ENCODE results near the gene CCDC187. TPM values are rescaled to one million over a fixed set of nuclear protein-coding genes. Genes with fewer than 3 reads are reported as not detected.

Gene CCDC187
- total and polyA plus RNA-seq, 5 experiments from 2014 or later: not detected

- peaks cover 0 to 9% (median 3%) of the 10 kb centered on the region in 4 donors for H3K4me1 Mint-ChIP-seq
- no peaks in the 10 kb centered on the region for H3K36me3 Mint-ChIP-seq
- ATAC-seq (no peak), DNase-seq (no peak)
- POLR2A ChIA-PET: no interaction called here
- no peaks in the 10 kb centered on the region for H3K9me3 Mint-ChIP-seq
- no peaks in the 10 kb centered on the region for H3K27me3 Mint-ChIP-seq
- no peak overlapping the region for H3K27ac Mint-ChIP-seq
- peak overlapping the region in 1 of 10 donors; percentile 76 for H3K4me3 Mint-ChIP-seq
Observed at GRCh38 chr9:136265561-136266355, 38.1 kb downstream of the CCDC187 start.

GRCh38 chr9:136264441-136265405, 39.2 kb downstream of the CCDC187 start:
- ATAC-seq: no peak
- no peak overlapping the region for H3K27ac Mint-ChIP-seq
- no peaks in the 10 kb centered on the region for H3K36me3 Mint-ChIP-seq
- no peaks in the 10 kb centered on the region for H3K9me3 Mint-ChIP-seq
- POLR2A ChIA-PET: no interaction called here
- peaks cover 0 to 9% (median 3%) of the 10 kb centered on the region in 4 donors for H3K4me1 Mint-ChIP-seq
- no peaks in the 10 kb centered on the region for H3K27me3 Mint-ChIP-seq
- H3K4me3 Mint-ChIP-seq: no peak overlapping the region
- DNase-seq: no peak

GRCh38 chr9:136264031-136264430, 39.9 kb downstream of the CCDC187 start:
- DNase-seq: no peak
- POLR2A ChIA-PET: no interaction called here
- no peaks in the 10 kb centered on the region for H3K9me3 Mint-ChIP-seq
- H3K27me3 Mint-ChIP-seq: no peaks in the 10 kb centered on the region
- no peaks in the 10 kb centered on the region for H3K36me3 Mint-ChIP-seq
- no peak overlapping the region for H3K27ac Mint-ChIP-seq
- peaks cover 0 to 9% (median 3%) of the 10 kb centered on the region in 4 donors for H3K4me1 Mint-ChIP-seq
- no peak for ATAC-seq
- no peak overlapping the region for H3K4me3 Mint-ChIP-seq

GRCh38 chr9:136262671-136263178, 41.2 kb downstream of the CCDC187 start:
- ATAC-seq: no peak
- DNase-seq: no peak
- H3K4me3 Mint-ChIP-seq: no peak overlapping the region
- H3K9me3 Mint-ChIP-seq: no peaks in the 10 kb centered on the region
- H3K36me3 Mint-ChIP-seq: no peaks in the 10 kb centered on the region
- peaks cover 0 to 9% (median under 1%) of the 10 kb centered on the region in 4 donors for H3K4me1 Mint-ChIP-seq
- H3K27me3 Mint-ChIP-seq: no peaks in the 10 kb centered on the region
- no peak overlapping the region for H3K27ac Mint-ChIP-seq
- POLR2A ChIA-PET: interaction anchor here (0.8 kb wide), 1 partner anchor 18 kb away, joined by 5 read pairs; no protein-coding TSS in a partner anchor

GRCh38 chr9:136261686-136262430, 42.0 kb downstream of the CCDC187 start:
- H3K9me3 Mint-ChIP-seq: no peaks in the 10 kb centered on the region
- H3K36me3 Mint-ChIP-seq: no peaks in the 10 kb centered on the region

GRCh38 chr9:136260936-136261472, 42.9 kb downstream of the CCDC187 start:
- H3K27me3 Mint-ChIP-seq: no peaks in the 10 kb centered on the region
- H3K4me3 Mint-ChIP-seq: no peak overlapping the region
- no peak for ATAC-seq
- DNase-seq: no peak
- no peak overlapping the region for H3K27ac Mint-ChIP-seq
- no peaks in the 10 kb centered on the region for H3K36me3 Mint-ChIP-seq
- no peaks in the 10 kb centered on the region for H3K9me3 Mint-ChIP-seq
- POLR2A ChIA-PET: no interaction called here
- H3K4me1 Mint-ChIP-seq: no peaks in the 10 kb centered on the region

More at GRCh38 chr9:136261686-136262430, 42.0 kb downstream of the CCDC187 start:
- ATAC-seq (no peak), DNase-seq (no peak)
- Mint-ChIP-seq H3K4me3 (no peak overlapping the region), H3K27me3 (no peaks in the 10 kb centered on the region), H3K27ac (no peak overlapping the region), H3K4me1 (peaks cover 0 to 2% (median under 1%) of the 10 kb centered on the region in 4 donors)
- POLR2A ChIA-PET: interaction anchor here (0.8 kb wide), 1 partner anchor 17 kb away, joined by 5 read pairs; no protein-coding TSS in a partner anchor

GRCh38 chr9:136260521-136260920, 43.4 kb downstream of the CCDC187 start:
- Mint-ChIP-seq H3K27ac (no peak overlapping the region), H3K9me3 (no peaks in the 10 kb centered on the region), H3K36me3 (no peaks in the 10 kb centered on the region), H3K4me1 (no peaks in the 10 kb centered on the region), H3K4me3 (no peak overlapping the region), H3K27me3 (no peaks in the 10 kb centered on the region)
- ATAC-seq: no peak
- POLR2A ChIA-PET: no interaction called here
- DNase-seq: no peak

- Mint-ChIP-seq H3K27me3 (no peaks in the 10 kb centered on the region), H3K4me1 (no peaks in the 10 kb centered on the region), H3K4me3 (no peak overlapping the region), H3K36me3 (no peaks in the 10 kb centered on the region), H3K27ac (no peak overlapping the region), H3K9me3 (no peaks in the 10 kb centered on the region)
- POLR2A ChIA-PET: no interaction called here
- DNase-seq (no peak), ATAC-seq (no peak)
Observed at GRCh38 chr9:136259836-136260235, 44.1 kb downstream of the CCDC187 start.

GRCh38 chr9:136259517-136259813, 44.4 kb downstream of the CCDC187 start:
- Mint-ChIP-seq H3K36me3 (no peaks in the 10 kb centered on the region), H3K9me3 (no peaks in the 10 kb centered on the region), H3K4me3 (no peak overlapping the region), H3K4me1 (no peaks in the 10 kb centered on the region), H3K27ac (no peak overlapping the region), H3K27me3 (no peaks in the 10 kb centered on the region)
- ATAC-seq (no peak), DNase-seq (no peak)
- POLR2A ChIA-PET: no interaction called here

- ATAC-seq (no peak), DNase-seq (no peak)
- Mint-ChIP-seq H3K9me3 (no peaks in the 10 kb centered on the region), H3K27me3 (no peaks in the 10 kb centered on the region), H3K4me3 (no peak overlapping the region), H3K4me1 (no peaks in the 10 kb centered on the region), H3K36me3 (no peaks in the 10 kb centered on the region), H3K27ac (peak overlapping the region in 1 of 10 donors; percentile 21)
- POLR2A ChIA-PET: no interaction called here
Observed at GRCh38 chr9:136258786-136259516, 44.9 kb downstream of the CCDC187 start.

GRCh38 chr9:136258299-136258625, 45.6 kb downstream of the CCDC187 start:
- Mint-ChIP-seq H3K27ac (no peak overlapping the region), H3K9me3 (no peaks in the 10 kb centered on the region)
- POLR2A ChIA-PET: no interaction called here

More at GRCh38 chr9:136258299-136258625, 45.6 kb downstream of the CCDC187 start:
- ATAC-seq (no peak), DNase-seq (no peak)
- H3K36me3 Mint-ChIP-seq: no peaks in the 10 kb centered on the region
- H3K4me3 Mint-ChIP-seq: no peak overlapping the region
- no peaks in the 10 kb centered on the region for H3K4me1 Mint-ChIP-seq
- no peaks in the 10 kb centered on the region for H3K27me3 Mint-ChIP-seq

Measured in naive thymus-derived CD8-positive, alpha-beta T cell (primary cell).